Measurements from ENCODE around the gene EPHB2.

The EPHB2 gene

DNA sequence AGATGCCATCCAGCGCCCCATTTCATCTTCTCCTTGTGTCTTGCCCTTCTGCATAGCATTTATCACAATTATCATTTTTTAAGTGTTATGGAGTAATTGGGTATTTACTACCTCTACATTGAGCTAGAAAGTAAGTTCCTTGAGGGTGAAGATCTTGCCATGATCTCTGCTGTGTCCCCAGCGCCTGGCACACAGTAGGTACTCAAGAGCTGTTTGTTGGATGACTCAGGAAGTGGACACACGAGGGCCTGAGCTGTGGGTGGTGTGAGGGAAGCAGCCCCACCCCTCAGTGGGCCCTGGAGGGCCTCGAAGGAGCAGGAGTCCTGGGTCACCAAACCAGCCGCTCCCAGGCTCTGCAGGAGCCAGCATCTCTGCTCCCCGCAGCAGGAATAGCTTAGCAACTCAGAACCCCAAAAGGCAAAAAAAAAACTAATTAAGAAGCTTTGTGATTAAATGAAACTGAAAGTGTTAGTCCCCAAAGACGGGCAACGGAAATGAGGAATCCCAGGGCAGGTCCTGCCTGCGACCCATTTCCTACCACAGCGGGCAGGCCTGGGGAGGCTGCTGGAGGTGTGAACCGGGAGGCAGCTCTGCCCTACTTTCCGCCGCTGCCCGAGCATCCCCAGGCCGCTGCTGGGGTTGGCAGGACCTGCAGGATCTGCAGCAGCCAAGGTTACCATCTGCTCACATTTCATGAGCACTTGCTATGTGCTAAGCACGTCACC lies 174.3 kb downstream of the EPHB2 start:
- no peak for DNase-seq (ENCODE audit: low read depth)

GRCh38 chr1:22886211-22886610 lies 175.6 kb downstream of the EPHB2 start:
- no peak for DNase-seq (ENCODE audit: low read depth)

GRCh38 chr1:22887491-22887890 lies 176.9 kb downstream of the EPHB2 start:
- DNase-seq (ENCODE audit: low read depth) = no peak

- DNase-seq (ENCODE audit: low read depth) = no peak
These were observed 177.9 kb downstream of the EPHB2 start for GRCh38 chr1:22888320-22889075.

- DNase-seq (ENCODE audit: low read depth) = no peak
These were observed 178.7 kb downstream of the EPHB2 start for GRCh38 chr1:22889213-22889827.

DNA sequence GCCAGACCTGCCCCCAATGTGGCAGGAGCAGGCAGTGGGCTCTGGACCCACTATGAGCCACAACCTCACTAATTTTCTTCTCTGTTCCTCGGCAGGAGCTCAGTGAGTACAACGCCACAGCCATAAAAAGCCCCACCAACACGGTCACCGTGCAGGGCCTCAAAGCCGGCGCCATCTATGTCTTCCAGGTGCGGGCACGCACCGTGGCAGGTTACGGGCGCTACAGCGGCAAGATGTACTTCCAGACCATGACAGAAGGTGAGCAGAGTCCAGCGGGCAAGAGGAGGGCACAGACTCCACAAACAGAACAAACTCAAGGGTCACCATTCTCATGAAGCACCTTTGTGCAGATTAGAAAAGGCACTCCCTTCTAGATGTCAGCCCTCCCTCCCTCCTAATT lies 182.2 kb downstream of the EPHB2 start:
- no peak for DNase-seq (ENCODE audit: low read depth)

GRCh38 chr1:22893292-22893691 lies 182.7 kb downstream of the EPHB2 start:
- no peak for DNase-seq (ENCODE audit: low read depth)

DNA sequence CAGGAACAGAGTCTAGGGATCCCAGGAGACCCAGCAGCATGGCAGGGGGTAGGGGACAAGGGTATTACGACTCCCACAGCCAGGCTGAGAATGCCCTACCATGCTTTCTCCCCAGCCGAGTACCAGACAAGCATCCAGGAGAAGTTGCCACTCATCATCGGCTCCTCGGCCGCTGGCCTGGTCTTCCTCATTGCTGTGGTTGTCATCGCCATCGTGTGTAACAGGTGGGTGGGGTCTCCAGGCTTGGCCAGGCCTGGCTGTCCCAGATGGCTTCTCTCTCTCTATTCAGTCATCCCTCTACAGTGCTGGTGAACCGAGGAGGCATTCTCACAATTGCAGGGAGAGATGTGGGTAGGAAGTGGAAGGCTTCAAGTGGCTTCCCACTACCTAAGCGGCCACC lies 184.7 kb downstream of the EPHB2 start:
- no peak for DNase-seq (ENCODE audit: low read depth)

DNA sequence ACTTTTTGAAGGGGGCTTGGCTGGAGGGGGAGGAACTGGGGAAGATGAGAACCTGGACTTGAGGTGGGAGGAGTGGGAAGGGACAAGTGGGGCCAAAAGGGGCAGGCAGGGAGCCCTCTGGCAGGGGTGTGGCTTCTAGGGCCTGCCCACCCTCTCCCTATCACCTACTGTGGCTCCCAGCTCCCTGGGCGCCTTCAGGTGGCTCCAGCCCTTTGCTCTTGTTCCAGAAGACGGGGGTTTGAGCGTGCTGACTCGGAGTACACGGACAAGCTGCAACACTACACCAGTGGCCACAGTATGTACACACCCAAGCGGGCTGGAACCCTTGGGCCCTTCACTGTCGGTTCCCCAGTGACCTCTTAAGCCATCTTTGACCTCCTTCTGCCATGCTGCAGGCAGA lies 185.5 kb downstream of the EPHB2 start:
- DNase-seq (ENCODE audit: low read depth) = no peak

- no peak for DNase-seq (ENCODE audit: low read depth)
These were observed 189.8 kb downstream of the EPHB2 start for GRCh38 chr1:22900451-22900850.

DNA sequence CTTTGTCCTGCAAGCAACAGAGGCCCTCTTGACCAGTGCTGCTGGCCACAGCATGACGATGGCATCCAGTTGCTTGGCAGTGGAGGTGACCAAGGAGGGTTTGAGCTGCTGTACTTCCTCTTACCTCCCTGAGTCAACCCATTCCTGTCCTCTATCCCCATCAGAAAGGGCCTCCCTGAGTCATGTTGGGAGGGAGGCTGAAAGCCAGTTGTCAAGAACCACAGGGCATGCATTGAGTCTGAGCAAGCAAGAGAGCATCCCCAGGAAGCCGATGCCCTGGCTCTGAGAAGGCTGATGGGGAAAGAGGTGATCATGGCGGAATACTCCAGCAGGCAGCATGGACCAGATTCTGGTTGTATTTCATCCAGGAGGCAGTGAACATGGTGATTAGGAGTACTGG lies 192.5 kb downstream of the EPHB2 start:
- DNase-seq (ENCODE audit: low read depth) = no peak

GRCh38 chr1:22906968-22907367 lies 196.3 kb downstream of the EPHB2 start:
- DNase-seq (ENCODE audit: low read depth) = no peak

DNA sequence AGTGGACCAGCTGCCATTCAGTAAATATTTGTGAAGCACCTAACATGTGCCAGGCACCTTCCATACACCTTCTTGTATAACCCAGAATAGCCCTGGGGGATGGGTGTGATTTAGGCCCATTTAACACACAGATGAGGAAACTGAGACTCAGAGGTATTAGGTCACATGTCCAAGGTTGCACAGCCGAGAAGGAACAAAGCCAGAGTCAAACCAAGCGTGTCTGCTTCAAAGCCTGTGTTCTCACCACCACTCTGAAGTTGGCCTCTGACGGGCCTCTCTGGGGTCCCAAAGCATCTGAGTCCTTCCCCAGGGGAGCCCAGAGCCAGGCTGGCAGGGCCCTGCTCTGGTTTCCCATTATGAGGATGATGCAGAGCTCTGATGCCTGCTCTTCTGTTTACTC lies 196.9 kb downstream of the EPHB2 start:
- no peak for DNase-seq (ENCODE audit: low read depth)

- no peak for DNase-seq (ENCODE audit: low read depth)
These were observed 198.3 kb downstream of the EPHB2 start for GRCh38 chr1:22908880-22909426.

DNA sequence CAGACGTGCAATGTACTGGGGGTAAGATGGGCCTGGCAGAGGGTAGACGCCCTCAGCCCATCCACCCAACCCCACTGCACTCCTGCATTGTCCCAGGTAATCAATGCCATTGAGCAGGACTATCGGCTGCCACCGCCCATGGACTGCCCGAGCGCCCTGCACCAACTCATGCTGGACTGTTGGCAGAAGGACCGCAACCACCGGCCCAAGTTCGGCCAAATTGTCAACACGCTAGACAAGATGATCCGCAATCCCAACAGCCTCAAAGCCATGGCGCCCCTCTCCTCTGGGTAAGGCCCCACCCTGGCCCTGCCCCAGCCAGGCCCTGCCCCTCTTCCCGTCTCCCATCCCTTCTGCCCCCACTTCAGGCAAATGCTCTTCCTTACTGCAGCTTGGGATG lies 199.6 kb downstream of the EPHB2 start:
- DNase-seq (ENCODE audit: low read depth) = no peak

GRCh38 chr1:22910986-22911651 lies 200.5 kb downstream of the EPHB2 start:
- DNase-seq (ENCODE audit: low read depth) = no peak

DNA sequence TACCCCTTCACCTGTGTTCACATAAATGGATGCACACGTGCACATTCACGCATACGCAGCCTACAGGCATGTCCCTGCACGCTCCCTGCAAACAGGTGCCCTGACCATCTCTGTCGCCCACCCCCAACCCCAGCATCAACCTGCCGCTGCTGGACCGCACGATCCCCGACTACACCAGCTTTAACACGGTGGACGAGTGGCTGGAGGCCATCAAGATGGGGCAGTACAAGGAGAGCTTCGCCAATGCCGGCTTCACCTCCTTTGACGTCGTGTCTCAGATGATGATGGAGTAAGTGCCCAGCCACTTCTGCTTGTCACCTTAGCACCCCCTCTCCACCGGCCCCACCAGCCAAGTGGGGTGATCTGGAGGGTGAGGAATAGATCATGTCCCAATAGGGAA lies 201.7 kb downstream of the EPHB2 start:
- DNase-seq (ENCODE audit: low read depth) = no peak

DNA sequence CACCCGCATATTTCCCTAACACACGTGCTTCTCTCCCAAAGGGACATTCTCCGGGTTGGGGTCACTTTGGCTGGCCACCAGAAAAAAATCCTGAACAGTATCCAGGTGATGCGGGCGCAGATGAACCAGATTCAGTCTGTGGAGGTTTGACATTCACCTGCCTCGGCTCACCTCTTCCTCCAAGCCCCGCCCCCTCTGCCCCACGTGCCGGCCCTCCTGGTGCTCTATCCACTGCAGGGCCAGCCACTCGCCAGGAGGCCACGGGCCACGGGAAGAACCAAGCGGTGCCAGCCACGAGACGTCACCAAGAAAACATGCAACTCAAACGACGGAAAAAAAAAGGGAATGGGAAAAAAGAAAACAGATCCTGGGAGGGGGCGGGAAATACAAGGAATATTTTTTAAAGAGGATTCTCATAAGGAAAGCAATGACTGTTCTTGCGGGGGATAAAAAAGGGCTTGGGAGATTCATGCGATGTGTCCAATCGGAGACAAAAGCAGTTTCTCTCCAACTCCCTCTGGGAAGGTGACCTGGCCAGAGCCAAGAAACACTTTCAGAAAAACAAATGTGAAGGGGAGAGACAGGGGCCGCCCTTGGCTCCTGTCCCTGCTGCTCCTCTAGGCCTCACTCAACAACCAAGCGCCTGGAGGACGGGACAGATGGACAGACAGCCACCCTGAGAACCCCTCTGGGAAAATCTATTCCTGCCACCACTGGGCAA lies 202.9 kb downstream of the EPHB2 start:
- DNase-seq (ENCODE audit: low read depth) = no peak

- DNase-seq (ENCODE audit: low read depth) = no peak
These were observed 203.5 kb downstream of the EPHB2 start for GRCh38 chr1:22914156-22914555.

DNA sequence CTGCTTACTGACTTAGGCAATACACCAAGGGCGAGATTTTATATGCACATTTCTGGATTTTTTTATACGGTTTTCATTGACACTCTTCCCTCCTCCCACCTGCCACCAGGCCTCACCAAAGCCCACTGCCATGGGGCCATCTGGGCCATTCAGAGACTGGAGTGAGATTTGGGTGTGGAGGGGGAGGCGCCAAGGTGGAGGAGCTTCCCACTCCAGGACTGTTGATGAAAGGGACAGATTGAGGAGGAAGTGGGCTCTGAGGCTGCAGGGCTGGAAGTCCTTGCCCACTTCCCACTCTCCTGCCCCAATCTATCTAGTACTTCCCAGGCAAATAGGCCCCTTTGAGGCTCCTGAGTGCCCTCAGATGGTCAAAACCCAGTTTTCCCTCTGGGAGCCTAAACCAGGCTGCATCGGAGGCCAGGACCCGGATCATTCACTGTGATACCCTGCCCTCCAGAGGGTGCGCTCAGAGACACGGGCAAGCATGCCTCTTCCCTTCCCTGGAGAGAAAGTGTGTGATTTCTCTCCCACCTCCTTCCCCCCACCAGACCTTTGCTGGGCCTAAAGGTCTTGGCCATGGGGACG lies 204.1 kb downstream of the EPHB2 start:
- DNase-seq (ENCODE audit: low read depth) = no peak

DNA sequence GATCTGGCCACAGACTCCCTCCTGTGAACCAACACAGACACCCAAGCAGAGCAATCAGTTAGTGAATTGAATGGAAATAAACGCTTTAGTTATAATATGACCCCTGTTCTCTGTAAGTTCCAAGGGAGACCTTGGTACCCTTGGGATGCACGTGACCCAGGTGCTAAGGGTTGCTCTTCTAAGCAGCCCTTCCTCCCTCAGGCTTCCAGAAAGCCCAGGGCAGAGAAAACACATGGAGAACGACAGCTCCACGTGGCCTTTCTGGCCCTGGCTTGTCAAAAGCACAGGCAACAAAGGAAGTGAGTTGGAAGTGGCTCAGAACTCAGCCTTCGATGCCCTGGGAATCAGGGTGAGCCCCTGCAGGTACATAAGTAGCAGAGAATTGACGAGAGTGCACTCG lies 204.6 kb downstream of the EPHB2 start:
- DNase-seq (ENCODE audit: low read depth) = no peak

Measured in stimulated activated CD8-positive, alpha-beta memory T cell treated with anti-CD3 and anti-CD28 coated beads, Interleukin-15, amount 100 ng/mL, for 24 hours (primary cell).